ENCODE data around the gene TPCN2. TPM values are rescaled to one million over a fixed set of nuclear protein-coding genes. Genes with fewer than 3 reads are reported as not detected.
"Not testable (repeated sequence)": the region's sequence is repeated elsewhere in the genome, so short reads cannot be mapped to it uniquely, and the experiment has no call there.

The TPCN2 gene
- total and polyA plus RNA-seq, 11 donors = 4.1 to 17.6 (median 7.5) TPM

DNA sequence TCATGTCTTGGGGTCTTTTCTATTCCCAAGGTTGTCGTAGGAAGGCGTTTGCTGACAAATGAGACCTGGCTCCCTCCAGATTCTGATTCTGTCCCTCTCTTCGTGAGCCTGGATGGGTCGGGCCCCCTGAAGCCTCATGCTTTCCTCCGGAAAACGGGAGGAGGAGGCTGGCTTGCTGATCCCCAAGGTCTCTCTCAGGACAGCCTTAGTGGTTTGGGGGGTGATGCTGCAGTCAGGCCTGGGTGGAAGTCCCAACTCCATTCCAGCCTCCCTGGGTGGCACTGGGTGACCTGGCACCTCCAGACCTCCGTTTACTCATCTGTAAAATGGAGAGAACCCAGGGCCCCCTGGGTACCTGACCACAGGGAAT, 83.6 kb downstream of the TPCN2 start:
- H3K36me3 ChIP-seq = no peaks in the 10 kb centered on the region
- TF ChIP-seq POLR2A (IDR thresholded peaks at IDR 0.05) = no peak
- TF ChIP-seq, protein P1, sequence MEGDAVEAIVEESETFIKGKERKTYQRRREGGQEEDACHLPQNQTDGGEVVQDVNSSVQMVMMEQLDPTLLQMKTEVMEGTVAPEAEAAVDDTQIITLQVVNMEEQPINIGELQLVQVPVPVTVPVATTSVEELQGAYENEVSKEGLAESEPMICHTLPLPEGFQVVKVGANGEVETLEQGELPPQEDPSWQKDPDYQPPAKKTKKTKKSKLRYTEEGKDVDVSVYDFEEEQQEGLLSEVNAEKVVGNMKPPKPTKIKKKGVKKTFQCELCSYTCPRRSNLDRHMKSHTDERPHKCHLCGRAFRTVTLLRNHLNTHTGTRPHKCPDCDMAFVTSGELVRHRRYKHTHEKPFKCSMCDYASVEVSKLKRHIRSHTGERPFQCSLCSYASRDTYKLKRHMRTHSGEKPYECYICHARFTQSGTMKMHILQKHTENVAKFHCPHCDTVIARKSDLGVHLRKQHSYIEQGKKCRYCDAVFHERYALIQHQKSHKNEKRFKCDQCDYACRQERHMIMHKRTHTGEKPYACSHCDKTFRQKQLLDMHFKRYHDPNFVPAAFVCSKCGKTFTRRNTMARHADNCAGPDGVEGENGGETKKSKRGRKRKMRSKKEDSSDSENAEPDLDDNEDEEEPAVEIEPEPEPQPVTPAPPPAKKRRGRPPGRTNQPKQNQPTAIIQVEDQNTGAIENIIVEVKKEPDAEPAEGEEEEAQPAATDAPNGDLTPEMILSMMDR (IDR thresholded peaks at IDR 0.05) = no peak
- H3K27me3 ChIP-seq = no peaks in the 10 kb centered on the region
- H3K9me3 ChIP-seq = peaks cover 0 to 25% (median 3%) of the 10 kb centered on the region in 12 donors
- 89 to 92% (median 91%) methylated on average over 6 to 7 of the region's 7 CpGs for WGBS, 4 donors
- H3K27ac ChIP-seq = peak overlapping the region in 1 of 12 donors; percentile 57
- no peak overlapping the region for H3K4me3 ChIP-seq
- ATAC-seq (no peak), DNase-seq (no peak)
- peaks cover 0 to 19% (median 14%) of the 10 kb centered on the region in 12 donors for H3K4me1 ChIP-seq
- intact Hi-C loops (cut with DNase I) = loop anchor here in 6 of 10 donors (5.0 to 10.0 kb wide), 9 partner anchors 73 to 510 kb away; partner anchors contain the start of genes MYEOV (in 3 of the 6) and CCND1 (in 1 of the 6)

DNA sequence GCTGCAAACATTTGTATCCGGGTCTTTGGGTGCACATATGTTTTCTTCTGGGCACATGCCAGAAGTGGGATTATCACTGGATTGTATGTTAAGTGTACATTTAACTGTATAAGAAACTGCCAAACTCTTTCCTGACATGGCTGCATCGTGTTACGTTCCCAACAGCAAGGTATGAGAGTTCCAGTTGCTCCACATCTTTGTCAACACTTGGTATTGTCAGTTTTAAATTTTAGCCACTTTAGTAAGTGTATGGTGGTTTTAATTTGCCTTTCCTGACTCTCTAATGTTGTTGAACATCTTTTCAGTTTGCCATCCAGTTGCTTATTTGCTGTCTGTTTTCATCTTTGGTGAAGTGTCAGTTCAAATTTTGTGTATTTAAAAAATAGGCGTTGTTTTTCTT, 84.5 kb downstream of the TPCN2 start:
- Histone ChIP-seq H3K27ac (no peak overlapping the region), H3K36me3 (no peaks in the 10 kb centered on the region), H3K9me3 (peaks cover 0 to 18% (median 2%) of the 10 kb centered on the region in 12 donors), H3K4me3 (no peak overlapping the region), H3K4me1 (peaks cover 0 to 19% (median 14%) of the 10 kb centered on the region in 12 donors), H3K27me3 (no peaks in the 10 kb centered on the region)
- TF ChIP-seq POLR2A (IDR thresholded peaks at IDR 0.05) = no peak
- TF ChIP-seq, protein P1 (IDR thresholded peaks at IDR 0.05) = no peak
- 91 to 97% (median 96%) methylated on average over 4 of the region's 4 CpGs for WGBS, 4 donors
- DNase-seq (no peak), ATAC-seq (no peak)
- intact Hi-C loops (cut with DNase I) = loop anchor here in 6 of 10 donors (5.0 to 10.0 kb wide), 9 partner anchors 72 to 509 kb away; partner anchors contain the start of genes MYEOV (in 3 of the 6) and CCND1 (in 1 of the 6)

DNA sequence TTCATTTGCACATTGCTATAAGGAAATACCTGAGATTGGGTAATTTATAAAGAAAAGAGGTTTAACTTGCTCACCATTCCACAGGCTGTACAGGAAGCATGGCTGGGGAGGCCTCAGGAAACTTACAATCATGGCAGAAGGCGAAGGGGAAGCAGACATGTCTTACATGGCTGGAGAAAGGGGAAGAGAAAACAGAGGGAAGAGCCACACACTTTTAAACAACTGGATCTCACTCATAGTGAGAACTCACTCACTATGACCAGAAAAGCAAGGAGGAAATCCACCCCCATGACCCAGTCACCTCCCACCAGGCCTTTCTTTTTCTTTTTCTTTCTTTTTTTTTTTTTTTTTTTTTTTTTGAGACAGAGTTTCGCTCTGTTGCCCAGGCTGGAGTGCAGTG, 85.5 kb downstream of the TPCN2 start:
- 89 to 97% (median 91%) methylated on average over 2 of the region's 2 CpGs for WGBS, 4 donors
- not testable (repeated sequence) for ATAC-seq

DNA sequence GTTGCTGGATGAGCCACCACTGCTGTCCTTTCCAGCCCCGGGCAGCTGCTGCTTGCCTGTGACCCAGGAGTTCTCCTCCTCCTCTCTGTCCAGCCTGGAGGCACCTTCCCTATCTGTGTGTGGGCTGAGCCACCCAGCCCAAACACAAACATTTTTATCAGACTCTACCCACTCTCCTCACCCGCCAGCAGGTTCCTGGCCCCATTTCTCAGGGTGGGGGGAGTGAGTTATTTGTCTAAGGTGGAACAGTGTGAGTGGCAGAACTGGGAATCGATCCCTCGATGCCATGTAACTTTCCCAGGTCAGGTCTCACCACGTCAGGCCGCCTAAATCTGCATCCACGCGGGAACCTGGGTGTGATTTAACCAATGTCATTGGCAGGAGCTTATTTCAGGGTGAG, 86.2 kb downstream of the TPCN2 start:
- Histone ChIP-seq H3K4me3 (no peak overlapping the region), H3K27me3 (no peaks in the 10 kb centered on the region), H3K4me1 (peaks cover 0 to 19% (median 14%) of the 10 kb centered on the region in 12 donors), H3K36me3 (no peaks in the 10 kb centered on the region), H3K9me3 (peaks cover 0 to 9% (median 2%) of the 10 kb centered on the region in 12 donors), H3K27ac (no peak overlapping the region)
- TF ChIP-seq POLR2A (IDR thresholded peaks at IDR 0.05) = no peak
- TF ChIP-seq, protein P1 (IDR thresholded peaks at IDR 0.05) = no peak
- intact Hi-C loops (cut with DNase I) = loop anchor here in 6 of 10 donors (5.0 to 10.0 kb wide), 9 partner anchors 70 to 507 kb away; partner anchors contain the start of genes MYEOV (in 3 of the 6) and CCND1 (in 1 of the 6)
- DNase-seq (no peak), ATAC-seq (no peak)
- WGBS, 4 donors = 91 to 97% (median 96%) methylated on average over 8 of the region's 8 CpGs

More for the DNA sequence above, 85.5 kb downstream of the TPCN2 start:
- peaks cover 0 to 19% (median 14%) of the 10 kb centered on the region in 12 donors for H3K4me1 ChIP-seq
- H3K27me3 ChIP-seq, DNase-seq, H3K27ac ChIP-seq, H3K36me3 ChIP-seq, H3K4me3 ChIP-seq, H3K9me3 ChIP-seq: not testable (repeated sequence)
- intact Hi-C loops (cut with DNase I) = loop anchor here in 6 of 10 donors (5.0 to 10.0 kb wide), 9 partner anchors 71 to 508 kb away; partner anchors contain the start of genes MYEOV (in 3 of the 6) and CCND1 (in 1 of the 6)

All from heart left ventricle (tissue), 16 donors.